Ovary (tissue), 9 donors: ENCODE results near the gene ARHGEF19. TPM values are rescaled to one million over a fixed set of nuclear protein-coding genes. Genes with fewer than 3 reads are reported as not detected.
"Not testable (repeated sequence)": the region's sequence is repeated elsewhere in the genome, so short reads cannot be mapped to it uniquely, and the experiment has no call there.

Experiments used
- DNase-seq, 5 donors: peaks; one replicate each; pipeline ENCODE4 v3.0.0-alpha.2; 2019 to 2020
- H3K27ac ChIP-seq, 2 donors: fragments of 200-600 bp; one replicate each; pipeline versions ENCODE4 v1.5.1 to v1.8.0; 2019 to 2022
- H3K27me3 ChIP-seq: fragments of 200-600 bp; one replicate; pipeline ENCODE4 v1.8.0; 2022
- H3K36me3 ChIP-seq: fragments of 200-600 bp; sonication (generic); one replicate; pipeline ENCODE4 v1.5.1; 2019
- H3K4me1 ChIP-seq: one replicate; pipeline ENCODE4 v1.8.1; 2013; ENCODE audit warnings: mild to moderate bottlenecking, moderate library complexity; ENCODE audit not compliant: insufficient read depth
- H3K4me3 ChIP-seq: fragments of 200-600 bp; sonication (generic); one replicate; pipeline ENCODE4 v1.5.1; 2017
- H3K9me3 ChIP-seq, 2 donors: fragments of 200-600 bp in 1 of 2; sonication (generic) in 1 of 2; one replicate each; pipeline versions ENCODE4 v1.5.1 to v1.8.1; 2013 to 2019; ENCODE audit warnings: mild to moderate bottlenecking in 1 of 2, moderate library complexity in 1 of 2
- EP300 ChIP-seq: sonication (generic); formaldehyde crosslinking; IDR thresholded peaks from one replicate; pipeline ENCODE4 v1.6.1; 2017; ENCODE audit warnings: antibody characterized with exemption
- POLR2A ChIP-seq: fragments of 450-650 bp; IDR thresholded peaks from one replicate; pipeline ENCODE4 v1.6.1; 2017; ENCODE audit warnings: antibody characterized with exemption, mild to moderate bottlenecking, moderate library complexity
- WGBS, 3 donors: extraction: QIAGEN DNeasy Blood & Tissue Kit in 1 of 3; methylation state at CpG; one replicate each; pipeline versions ENCODE4 v1.1.5 to v1.1.7; 2013 to 2017; 5-methylcytosine and 5-hydroxymethylcytosine counted together
- intact Hi-C, 4 donors: fragments of 100-400 bp; cut with DNase I; formaldehyde crosslinking; loops; one replicate each; pipeline versions ENCODE4 v1.11.0 to v1.15.1; 2022 to 2023
- polyA plus RNA-seq, 2 donors: library from polyadenylated mRNA; stranded (reverse); fragments of 200-250 nt in 1 of 2; fragments of 350-450 nt in 1 of 2; fragmentation: Illumina TruSeq in 1 of 2; extraction: RNeasy Lipid Tissue Mini Kit (QIAGEN cat#74804) in 1 of 2; gene quantifications; one replicate each; pipeline ENCODE4 v1.2.3, GENCODE V29; 2013 to 2014
- total RNA-seq, 7 donors: library from RNA; depleted of rRNA in 2 of 7; stranded (reverse); fragments of >200 nt in 2 of 7; fragmentation: NEBNext Ultra II Directional in 3 of 7; extraction: Animal tissue kit (Norgen Biotek cat#: 25700) in 3 of 7; gene quantifications; one replicate each; pipeline versions ENCODE4 v1.1.0 to v1.2.4, GENCODE V29; 2016 to 2023
- TF ChIP-seq, protein P1 (sequence below), 3 donors: fragments of 450-650 bp in 2 of 3; fragments of 200-600 bp in 1 of 3; IDR thresholded peaks; one replicate each; pipeline versions ENCODE4 v1.5.1 to v1.8.0; 2016 to 2022; ENCODE audit warnings: antibody characterized with exemption in 3 of 3, mild to moderate bottlenecking in 1 of 3
- donor health status: DM: no; HTN: no; CAD: no; lungs with moderate emphysema.
- donor health status: DM: no; HTN: no; CAD: no.
- donor health status: Bipolar disorder and iron deficiency.
- donor health status: DM: yes; HTN: yes; CAD: no.
- donor health status: DM: no; HTN: no; CAD: no.
- donor health status: DM: yes; HTN: yes; CAD: no.

The ARHGEF19 gene
- total and polyA plus RNA-seq, 9 donors, result 2.3 to 30.4 (median 14.6) TPM

DNA sequence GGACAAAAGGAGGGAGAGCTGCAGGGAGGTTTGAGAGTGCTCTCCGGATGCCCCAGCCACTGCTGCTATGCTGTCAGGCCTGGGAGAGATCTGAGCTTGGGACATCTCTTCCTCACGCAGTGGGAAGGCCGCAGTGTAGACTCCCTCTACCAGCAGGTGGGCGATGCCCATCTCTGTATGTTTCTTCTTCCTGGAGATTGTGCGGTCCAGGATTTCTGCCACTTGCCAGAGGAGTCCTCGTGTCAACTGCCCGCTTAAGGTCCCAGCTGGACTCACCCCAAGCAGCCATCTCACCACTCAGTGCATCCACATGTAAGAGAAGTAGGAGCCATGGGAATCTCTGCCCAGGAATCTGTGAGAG is 13.7 kb upstream of the ARHGEF19 start:
- Histone ChIP-seq H3K4me1 (peaks cover 4% of the 10 kb centered on the region), H3K27ac (no peak overlapping the region), H3K27me3 (no peaks in the 10 kb centered on the region), H3K36me3 (no peaks in the 10 kb centered on the region), H3K4me3 (no peak overlapping the region), H3K9me3 (no peaks in the 10 kb centered on the region)
- DNase-seq, result no peak
- TF ChIP-seq, protein P1, sequence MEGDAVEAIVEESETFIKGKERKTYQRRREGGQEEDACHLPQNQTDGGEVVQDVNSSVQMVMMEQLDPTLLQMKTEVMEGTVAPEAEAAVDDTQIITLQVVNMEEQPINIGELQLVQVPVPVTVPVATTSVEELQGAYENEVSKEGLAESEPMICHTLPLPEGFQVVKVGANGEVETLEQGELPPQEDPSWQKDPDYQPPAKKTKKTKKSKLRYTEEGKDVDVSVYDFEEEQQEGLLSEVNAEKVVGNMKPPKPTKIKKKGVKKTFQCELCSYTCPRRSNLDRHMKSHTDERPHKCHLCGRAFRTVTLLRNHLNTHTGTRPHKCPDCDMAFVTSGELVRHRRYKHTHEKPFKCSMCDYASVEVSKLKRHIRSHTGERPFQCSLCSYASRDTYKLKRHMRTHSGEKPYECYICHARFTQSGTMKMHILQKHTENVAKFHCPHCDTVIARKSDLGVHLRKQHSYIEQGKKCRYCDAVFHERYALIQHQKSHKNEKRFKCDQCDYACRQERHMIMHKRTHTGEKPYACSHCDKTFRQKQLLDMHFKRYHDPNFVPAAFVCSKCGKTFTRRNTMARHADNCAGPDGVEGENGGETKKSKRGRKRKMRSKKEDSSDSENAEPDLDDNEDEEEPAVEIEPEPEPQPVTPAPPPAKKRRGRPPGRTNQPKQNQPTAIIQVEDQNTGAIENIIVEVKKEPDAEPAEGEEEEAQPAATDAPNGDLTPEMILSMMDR (IDR thresholded peaks at IDR 0.05), result no peak
- TF ChIP-seq POLR2A, result no peak
- TF ChIP-seq EP300, result no peak
- intact Hi-C loops, result no loop called here
- WGBS, 3 donors, result 93 to 95% (median 93%) methylated on average over 7 of the region's 7 CpGs

DNA sequence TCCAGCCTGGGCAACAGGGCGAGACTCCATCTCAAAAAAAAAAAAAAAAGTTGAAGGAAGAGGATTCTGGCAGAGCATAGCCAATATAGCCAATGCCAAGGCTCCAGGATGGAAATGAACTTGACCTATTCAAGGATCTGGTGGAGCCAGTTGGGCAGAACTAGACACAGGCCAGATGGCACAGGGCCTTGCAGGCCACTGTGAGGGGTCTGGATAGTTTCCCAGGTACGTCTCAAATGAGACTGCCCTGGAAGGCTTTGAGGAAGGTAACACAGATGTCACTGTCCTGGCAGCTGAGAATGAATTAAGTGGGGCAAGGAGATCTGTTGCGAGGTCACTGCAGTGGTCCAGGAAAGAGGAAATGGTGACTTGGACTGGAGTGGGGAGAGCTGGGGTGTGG is 12.0 kb upstream of the ARHGEF19 start:
- TF ChIP-seq POLR2A, result no peak
- TF ChIP-seq, protein P1 (IDR thresholded peaks at IDR 0.05), result no peak
- no peak for TF ChIP-seq EP300
- H3K4me1 ChIP-seq, result peaks cover 4% of the 10 kb centered on the region
- no peak for DNase-seq
- H3K36me3 ChIP-seq, result no peaks in the 10 kb centered on the region
- 88 to 90% (median 88%) methylated on average over 3 of the region's 3 CpGs for WGBS, 3 donors
- no peaks in the 10 kb centered on the region for H3K9me3 ChIP-seq
- no peak overlapping the region for H3K4me3 ChIP-seq
- H3K27me3 ChIP-seq, result no peaks in the 10 kb centered on the region
- H3K27ac ChIP-seq, result no peak overlapping the region
- intact Hi-C loops, result no loop called here

DNA sequence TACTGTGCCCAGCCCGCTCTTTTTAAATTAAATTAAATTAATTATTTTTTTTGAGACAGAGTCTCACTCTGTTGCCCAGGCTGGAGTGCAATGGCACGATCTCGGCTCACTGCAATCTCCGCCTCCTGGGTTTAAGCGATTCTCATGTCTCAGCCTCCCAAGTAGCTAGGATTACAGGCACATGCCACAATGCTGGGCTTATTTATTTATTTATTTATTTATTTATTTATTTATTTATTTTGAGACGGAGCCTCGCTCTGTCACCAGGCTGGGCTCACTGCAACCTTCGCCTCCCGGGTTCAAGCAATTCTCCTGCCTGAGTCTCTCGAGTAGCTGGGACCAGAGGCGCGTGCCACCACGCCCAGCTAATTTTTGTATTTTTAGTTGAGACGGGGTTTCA is 10.3 kb upstream of the ARHGEF19 start:
- WGBS, 3 donors, result 84 to 91% (median 87%) methylated on average over 14 of the region's 14 CpGs
- H3K27ac ChIP-seq, intact Hi-C loops, DNase-seq, H3K36me3 ChIP-seq, H3K4me1 ChIP-seq, H3K9me3 ChIP-seq, H3K4me3 ChIP-seq, H3K27me3 ChIP-seq: not testable (repeated sequence)

DNA sequence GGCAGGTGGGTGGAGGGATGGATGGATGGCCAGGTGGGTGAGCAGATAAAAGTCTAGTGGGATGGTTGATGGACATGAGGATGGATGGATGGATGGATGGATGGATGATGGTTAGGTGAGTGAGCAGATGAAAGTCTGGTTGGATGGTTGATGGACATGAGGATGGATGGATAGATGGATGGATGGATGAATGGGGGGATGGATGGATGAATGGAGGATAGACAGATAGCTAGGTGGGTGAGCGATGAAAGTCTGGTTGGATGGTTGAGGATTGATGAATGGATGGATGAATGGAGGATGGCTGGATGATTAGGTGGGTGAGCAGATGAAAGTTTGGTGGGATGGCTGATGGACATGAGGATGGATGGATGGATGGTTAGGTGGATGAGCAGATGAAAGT is 9.0 kb upstream of the ARHGEF19 start:
- intact Hi-C loops, result no loop called here
- no peaks in the 10 kb centered on the region for H3K36me3 ChIP-seq
- 96 to 100% (median 98%) methylated on average over 1 of the region's 1 CpG for WGBS, 3 donors

DNA sequence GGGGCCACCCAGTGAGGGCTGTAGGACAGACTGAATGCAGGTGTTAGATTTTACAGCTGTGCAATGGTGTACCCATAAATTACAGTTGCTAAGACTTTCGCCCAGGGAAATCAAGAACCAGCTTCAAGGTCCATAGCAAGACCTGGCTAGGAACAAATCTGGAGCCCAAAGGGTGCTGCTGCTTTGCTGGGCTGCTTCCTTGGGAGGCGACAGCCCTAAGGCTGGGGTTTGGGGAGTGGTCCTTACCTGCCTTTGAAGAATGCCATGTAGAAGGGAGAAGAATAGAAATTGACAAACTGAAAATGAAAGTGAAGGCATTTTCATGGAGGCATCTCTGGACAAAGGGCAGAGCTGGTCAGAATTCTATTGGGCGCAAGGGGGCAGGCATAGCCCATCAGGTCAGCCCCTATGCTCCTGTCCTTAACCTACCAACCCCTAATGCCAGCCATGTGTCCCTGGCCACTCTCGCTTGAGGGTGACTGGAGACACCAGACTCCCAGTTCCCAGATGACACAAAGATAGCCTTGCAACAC is 7.6 kb upstream of the ARHGEF19 start:
- H3K36me3 ChIP-seq, result no peaks in the 10 kb centered on the region
- peaks cover 2% of the 10 kb centered on the region for H3K4me1 ChIP-seq
- no peaks in the 10 kb centered on the region for H3K27me3 ChIP-seq
- TF ChIP-seq, protein P1 (IDR thresholded peaks at IDR 0.05), result no peak
- TF ChIP-seq POLR2A, result no peak
- TF ChIP-seq EP300, result no peak
- H3K27ac ChIP-seq, result no peak overlapping the region
- H3K4me3 ChIP-seq, result no peak overlapping the region
- DNase-seq, result no peak
- intact Hi-C loops, result no loop called here
- 87 to 91% (median 89%) methylated on average over 4 of the region's 4 CpGs for WGBS, 3 donors
- no peaks in the 10 kb centered on the region for H3K9me3 ChIP-seq

More for the DNA sequence above, 9.0 kb upstream of the ARHGEF19 start:
- TF ChIP-seq EP300, result no peak
- TF ChIP-seq, protein P1 (IDR thresholded peaks at IDR 0.05), result no peak
- TF ChIP-seq POLR2A, result no peak
- no peak overlapping the region for H3K27ac ChIP-seq
- peaks cover 3% of the 10 kb centered on the region for H3K4me1 ChIP-seq
- no peaks in the 10 kb centered on the region for H3K27me3 ChIP-seq
- no peaks in the 10 kb centered on the region for H3K9me3 ChIP-seq
- H3K4me3 ChIP-seq, result no peak overlapping the region
- no peak for DNase-seq
